Measurements from ENCODE around the gene APPL1.
"Not testable (repeated sequence)": the region's sequence is repeated elsewhere in the genome, so short reads cannot be mapped to it uniquely, and the experiment has no call there.

Gene APPL1

GRCh38 chr3:57303520-57303919 lies 76.0 kb downstream of the APPL1 start:
- not testable (repeated sequence) for H3K9ac ChIP-seq (ENCODE audit: low read depth, low read length); H3K4me3 ChIP-seq (ENCODE audit: low read length); H3K4me1 ChIP-seq (ENCODE audit: insufficient read depth, low read length); H3K27me3 ChIP-seq (ENCODE audit: insufficient read depth, low read length); H3K9me3 ChIP-seq (ENCODE audit: insufficient read depth, low read depth, low read length); H3K36me3 ChIP-seq (ENCODE audit: insufficient read depth, low read length); H3K27ac ChIP-seq (ENCODE audit: low read depth, low read length)
- WGBS, result 92% methylated on average over 7 of the region's 7 CpGs

- Histone ChIP-seq H3K9me3 (ENCODE audit: insufficient read depth, low read depth, low read length) (no peaks in the 10 kb centered on the region), H3K9ac (ENCODE audit: low read depth, low read length) (no peak overlapping the region), H3K27me3 (ENCODE audit: insufficient read depth, low read length) (0 out of 2 replicates have a peak, but pooled peaks cover 3% of the 10 kb centered on the region), H3K27ac (ENCODE audit: low read depth, low read length) (no peak overlapping the region), H3K36me3 (ENCODE audit: insufficient read depth, low read length) (no peaks in the 10 kb centered on the region), H3K4me3 (ENCODE audit: low read length) (no peak overlapping the region), H3K4me1 (ENCODE audit: insufficient read depth, low read length) (no peaks in the 10 kb centered on the region)
- WGBS, result 78% methylated on average over 2 of the region's 3 CpGs
These were observed 82.3 kb downstream of the APPL1 start for GRCh38 chr3:57309769-57310360.

GRCh38 chr3:57314204-57314603 lies 86.7 kb downstream of the APPL1 start:
- H3K4me1 ChIP-seq (ENCODE audit: insufficient read depth, low read length), result no peaks in the 10 kb centered on the region
- no peaks in the 10 kb centered on the region; the same call in 1 of the 2 replicates for H3K9me3 ChIP-seq (ENCODE audit: insufficient read depth, low read depth, low read length)
- no peaks in the 10 kb centered on the region for H3K36me3 ChIP-seq (ENCODE audit: insufficient read depth, low read length)
- H3K27ac ChIP-seq (ENCODE audit: low read depth, low read length), result no peak overlapping the region
- H3K9ac ChIP-seq (ENCODE audit: low read depth, low read length), result no peak overlapping the region
- H3K27me3 ChIP-seq (ENCODE audit: insufficient read depth, low read length), result 0 out of 2 replicates have a peak, but pooled peaks cover 3% of the 10 kb centered on the region
- no peak overlapping the region for H3K4me3 ChIP-seq (ENCODE audit: low read length)
- WGBS, result 96% methylated on average over 3 of the region's 3 CpGs

Measured in HUES64 (cell line).